AG04450 (cell line): ENCODE data around the gene CASK. TPM values are rescaled to one million over a fixed set of nuclear protein-coding genes. Genes with fewer than 3 reads are reported as not detected.

ENCODE experiments used
- CTCF ChIA-PET: fragments of 300-600, 350-600 bp; formaldehyde crosslinking; extraction: SDS; loops from one replicate; lab custom pipeline; 2022; ENCODE audit warnings: antibody characterized with exemption, inconsistent platforms; lab: Charles Lee
- POLR2A ChIA-PET: fragments of 350-600 bp; formaldehyde crosslinking; extraction: SDS; loops from one replicate; lab custom pipeline; 2021; ENCODE audit warnings: antibody characterized with exemption, inconsistent platforms; lab: Yijun Ruan, JAX
- DNase-seq: peaks from one replicate; pipeline ENCODE4 v3.0.0-alpha.2; 2011; ENCODE audit warnings: low read depth, low spot score
- H3K27ac ChIP-seq: one replicate; pipeline ENCODE4 v1.5.1; 2012; ENCODE audit warnings: low read depth, low read length, control low read depth
- H3K27me3 ChIP-seq: one replicate; pipeline ENCODE4 v1.6.0; 2012; ENCODE audit warnings: low read length; ENCODE audit not compliant: control insufficient read depth, insufficient read depth
- H3K4me3 ChIP-seq: 2 replicates; pipeline ENCODE4 v1.5.1; 2011; ENCODE audit warnings: mild to moderate bottlenecking, low read depth, low read length, control low read depth
- H3K9me3 ChIP-seq: 2 replicates; pipeline ENCODE4 v1.5.1; 2012; ENCODE audit warnings: low read length; ENCODE audit not compliant: control insufficient read depth, insufficient read depth
- CTCF ChIP-seq: IDR thresholded peaks from 2 replicates; pipeline ENCODE4 v1.5.1; 2011; ENCODE audit warnings: low read depth, low read length, control low read depth, inconsistent platforms
- polyA plus RNA-seq: library from polyadenylated mRNA; depleted of rRNA; stranded (reverse); fragments of >200 nt; gene quantifications from 2 replicates; pipeline ENCODE4 v1.2.3, GENCODE V29; 2011

The CASK gene
- polyA plus RNA-seq, 1 experiment, result 30.0 TPM

- no peak overlapping the region for H3K27ac ChIP-seq
- no peak for TF ChIP-seq CTCF
- CTCF ChIA-PET, result no interaction called here
- H3K27me3 ChIP-seq, result no peaks in the 10 kb centered on the region
- H3K4me3 ChIP-seq, result no peak overlapping the region
- no peaks in the 10 kb centered on the region for H3K9me3 ChIP-seq
- POLR2A ChIA-PET, result no interaction called here
- DNase-seq, result no peak
Observed at GRCh38 chrX:41858161-41858775, 65.1 kb downstream of the CASK start.

- TF ChIP-seq CTCF, result no peak
- Histone ChIP-seq H3K9me3 (no peaks in the 10 kb centered on the region), H3K27ac (no peak overlapping the region), H3K4me3 (no peak overlapping the region), H3K27me3 (no peaks in the 10 kb centered on the region)
- CTCF ChIA-PET, result no interaction called here
- POLR2A ChIA-PET, result no interaction called here
- no peak for DNase-seq
Observed at GRCh38 chrX:41857670-41858069, 65.7 kb downstream of the CASK start.

GRCh38 chrX:41846714-41847113 lies 76.6 kb downstream of the CASK start:
- TF ChIP-seq CTCF, result no peak
- ChIA-PET POLR2A (no interaction called here), CTCF (no interaction called here)
- H3K9me3 ChIP-seq, result no peaks in the 10 kb centered on the region
- no peak for DNase-seq
- no peak overlapping the region for H3K4me3 ChIP-seq
- H3K27me3 ChIP-seq, result no peaks in the 10 kb centered on the region
- no peak overlapping the region for H3K27ac ChIP-seq

GRCh38 chrX:41837270-41837944 lies 85.9 kb downstream of the CASK start:
- CTCF ChIA-PET, result no interaction called here
- no peaks in the 10 kb centered on the region for H3K9me3 ChIP-seq
- POLR2A ChIA-PET, result no interaction called here

More at GRCh38 chrX:41837270-41837944, 85.9 kb downstream of the CASK start:
- no peak for DNase-seq
- Histone ChIP-seq H3K4me3 (no peak overlapping the region), H3K27ac (no peak overlapping the region), H3K27me3 (no peaks in the 10 kb centered on the region)
- TF ChIP-seq CTCF, result no peak
